ENCODE data around the gene PRKCH.

GRCh38 chr14:61401461-61401860 is 80.1 kb downstream of the PRKCH start:
- TF ChIP-seq CTCF (conservative IDR thresholded peaks at IDR 0.05; ENCODE audit: low read length) = no peak
- no peak for TF ChIP-seq EZH2phosphoT487 (IDR thresholded peaks at IDR 0.05; ENCODE audit: borderline replicate concordance, low read depth, low read length)
